Panc1 (cell line): Measurements from ENCODE around the gene NPTX2. TPM values are rescaled to one million over a fixed set of nuclear protein-coding genes. Genes with fewer than 3 reads are reported as not detected.

ENCODE experiments used
- ATAC-seq: fragments of 200-7000 bp; cut with Tn5 transposase; 2 replicates; pipeline ENCODE4 v1.9.1; 2020; ENCODE audit warnings: mild to moderate bottlenecking, moderate library complexity
- BruUV-seq: library from RNA; stranded (reverse); fragments of 400-500 nt; replicated peaks from 2 replicates; lab custom pipeline; 2021; lab: Mats Ljungman, UMichigan
- CTCF ChIA-PET: fragments of 300-600 bp; sonication (Branson Sonifier 250); formaldehyde crosslinking; loops from one replicate; lab custom pipeline; 2022; ENCODE audit warnings: antibody characterized with exemption; lab: Charles Lee
- POLR2A ChIA-PET: fragments of 300-600 bp; sonication (Branson Sonifier 250); formaldehyde crosslinking; loops from one replicate; lab custom pipeline; 2022; ENCODE audit warnings: antibody characterized with exemption; lab: Charles Lee
- DNase-seq: peaks from one replicate; pipeline ENCODE4 v3.0.0-alpha.2; 2010; ENCODE audit warnings: low read depth, low spot score
- H3K27ac ChIP-seq: 2 replicates; pipeline ENCODE4 v1.5.1; 2011; ENCODE audit warnings: mild to moderate bottlenecking, low read length, inconsistent platforms
- H3K27me3 ChIP-seq: fragments of 200-500 bp; sonication (Bioruptor generic); 2 replicates; pipeline ENCODE4 v1.6.0; 2014; ENCODE audit warnings: low read length, inconsistent platforms; ENCODE audit not compliant: control insufficient read depth, insufficient read depth
- H3K36me3 ChIP-seq: fragments of 200-500 bp; sonication (Bioruptor generic); 2 replicates; pipeline ENCODE4 v1.5.1; 2014; ENCODE audit warnings: inconsistent platforms, mild to moderate bottlenecking, low read length, moderate library complexity; ENCODE audit not compliant: control insufficient read depth, insufficient read depth
- H3K4me1 ChIP-seq: 2 replicates; pipeline ENCODE4 v1.5.1; 2011; ENCODE audit warnings: inconsistent platforms, mild to moderate bottlenecking, low read length, moderate library complexity; ENCODE audit not compliant: control insufficient read depth, insufficient read depth
- H3K4me3 ChIP-seq, 2 experiments: 2 replicates each; pipeline ENCODE4 v1.5.1; 2011 to 2012; ENCODE audit warnings: low read depth in 2 of 2, low read length in 2 of 2, mild to moderate bottlenecking in 2 of 2, inconsistent platforms in 1 of 2, moderate library complexity in 1 of 2
- H3K9me3 ChIP-seq: fragments of 200-500 bp; sonication (Bioruptor generic); 2 replicates; pipeline ENCODE4 v1.5.1; 2014; ENCODE audit warnings: low read depth, mild to moderate bottlenecking, inconsistent platforms, low read length, moderate library complexity; ENCODE audit not compliant: control insufficient read depth, insufficient read depth
- POLR2AphosphoS5 ChIP-seq: IDR thresholded peaks from 2 replicates; pipeline ENCODE4 v1.6.1; 2012; ENCODE audit warnings: mild to moderate bottlenecking, low read depth, low read length, moderate library complexity
- SIN3A ChIP-seq: IDR thresholded peaks from 2 replicates; pipeline ENCODE4 v1.6.1; 2012; ENCODE audit warnings: low read depth, mild to moderate bottlenecking, low read length, moderate library complexity, borderline replicate concordance; ENCODE audit not compliant: insufficient read depth
- TCF7L2 ChIP-seq: IDR thresholded peaks from 2 replicates; pipeline ENCODE4 v1.6.1; 2011; ENCODE audit warnings: mild to moderate bottlenecking, low read depth, low read length, inconsistent platforms
- in situ Hi-C: cut with HindIII; loops from 2 replicates; pipeline ENCODE4 v1.10.0; 2016; ENCODE audit warnings: low sequenced_read_pairs, low pct_unique_long_range_greater_than_20kb
- intact Hi-C: fragments of 100-400 bp; cut with micrococcal nuclease; formaldehyde crosslinking; loops from one replicate; pipeline ENCODE4 v1.10.0; 2022; ENCODE audit not compliant: unreplicated experiment
- total RNA-seq: library from RNA; stranded (reverse); gene quantifications from one replicate; pipeline ENCODE4 v1.2.1, GENCODE V29; 2021; ENCODE audit not compliant: unreplicated experiment
- TF ChIP-seq, protein P1 (sequence below): fragments of 450-650 bp; IDR thresholded peaks from 2 replicates; pipeline ENCODE4 v1.5.1; 2017; ENCODE audit warnings: mild to moderate bottlenecking
- TF ChIP-seq, protein P2 (sequence below), 2 experiments: IDR thresholded peaks; 2 replicates each; pipeline ENCODE4 v1.6.1; 2011 to 2012; ENCODE audit warnings: low read depth in 2 of 2, control low read depth in 1 of 2, low read length in 1 of 2, mild to moderate bottlenecking in 1 of 2, moderate library complexity in 1 of 2; ENCODE audit not compliant: insufficient read depth in 1 of 2

The NPTX2 gene
- total RNA-seq, 1 experiment from 2014 or later, result 0.15 TPM

DNA sequence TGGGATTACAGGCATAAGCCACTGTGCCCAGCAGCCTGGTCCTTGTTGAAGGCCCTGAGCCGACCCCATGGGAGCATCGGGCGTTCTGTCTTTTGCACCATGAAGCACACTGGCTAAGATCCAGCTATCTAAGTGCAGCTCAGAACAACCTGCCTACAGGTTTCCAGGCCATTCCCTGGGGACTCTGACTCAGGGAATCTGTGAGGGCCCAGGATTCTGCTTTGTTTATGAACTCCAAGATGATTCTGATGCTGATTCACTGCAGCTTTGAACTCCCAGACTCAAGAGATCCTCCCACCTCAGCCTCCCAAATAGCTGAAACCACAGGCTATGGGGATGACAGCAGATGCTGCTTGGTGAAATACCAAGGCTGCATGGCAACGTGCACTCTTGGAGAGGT is 30.2 kb downstream of the NPTX2 start:
- no peak overlapping the region for H3K27ac ChIP-seq
- H3K4me3 ChIP-seq, result no peak overlapping the region
- H3K9me3 ChIP-seq, result no peaks in the 10 kb centered on the region
- in situ Hi-C loops, result no loop called here
- POLR2A ChIA-PET, result no interaction called here
- intact Hi-C loops, result no loop called here
- peaks cover 6% of the 10 kb centered on the region; the same call in 1 of the 2 replicates for H3K27me3 ChIP-seq
- H3K36me3 ChIP-seq, result no peaks in the 10 kb centered on the region
- BruUV-seq, result no TSS peak
- DNase-seq (no peak), ATAC-seq (no peak)
- TF ChIP-seq SIN3A, result no peak
- TF ChIP-seq, protein P1, sequence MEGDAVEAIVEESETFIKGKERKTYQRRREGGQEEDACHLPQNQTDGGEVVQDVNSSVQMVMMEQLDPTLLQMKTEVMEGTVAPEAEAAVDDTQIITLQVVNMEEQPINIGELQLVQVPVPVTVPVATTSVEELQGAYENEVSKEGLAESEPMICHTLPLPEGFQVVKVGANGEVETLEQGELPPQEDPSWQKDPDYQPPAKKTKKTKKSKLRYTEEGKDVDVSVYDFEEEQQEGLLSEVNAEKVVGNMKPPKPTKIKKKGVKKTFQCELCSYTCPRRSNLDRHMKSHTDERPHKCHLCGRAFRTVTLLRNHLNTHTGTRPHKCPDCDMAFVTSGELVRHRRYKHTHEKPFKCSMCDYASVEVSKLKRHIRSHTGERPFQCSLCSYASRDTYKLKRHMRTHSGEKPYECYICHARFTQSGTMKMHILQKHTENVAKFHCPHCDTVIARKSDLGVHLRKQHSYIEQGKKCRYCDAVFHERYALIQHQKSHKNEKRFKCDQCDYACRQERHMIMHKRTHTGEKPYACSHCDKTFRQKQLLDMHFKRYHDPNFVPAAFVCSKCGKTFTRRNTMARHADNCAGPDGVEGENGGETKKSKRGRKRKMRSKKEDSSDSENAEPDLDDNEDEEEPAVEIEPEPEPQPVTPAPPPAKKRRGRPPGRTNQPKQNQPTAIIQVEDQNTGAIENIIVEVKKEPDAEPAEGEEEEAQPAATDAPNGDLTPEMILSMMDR, result no peak
- TF ChIP-seq, protein P2, sequence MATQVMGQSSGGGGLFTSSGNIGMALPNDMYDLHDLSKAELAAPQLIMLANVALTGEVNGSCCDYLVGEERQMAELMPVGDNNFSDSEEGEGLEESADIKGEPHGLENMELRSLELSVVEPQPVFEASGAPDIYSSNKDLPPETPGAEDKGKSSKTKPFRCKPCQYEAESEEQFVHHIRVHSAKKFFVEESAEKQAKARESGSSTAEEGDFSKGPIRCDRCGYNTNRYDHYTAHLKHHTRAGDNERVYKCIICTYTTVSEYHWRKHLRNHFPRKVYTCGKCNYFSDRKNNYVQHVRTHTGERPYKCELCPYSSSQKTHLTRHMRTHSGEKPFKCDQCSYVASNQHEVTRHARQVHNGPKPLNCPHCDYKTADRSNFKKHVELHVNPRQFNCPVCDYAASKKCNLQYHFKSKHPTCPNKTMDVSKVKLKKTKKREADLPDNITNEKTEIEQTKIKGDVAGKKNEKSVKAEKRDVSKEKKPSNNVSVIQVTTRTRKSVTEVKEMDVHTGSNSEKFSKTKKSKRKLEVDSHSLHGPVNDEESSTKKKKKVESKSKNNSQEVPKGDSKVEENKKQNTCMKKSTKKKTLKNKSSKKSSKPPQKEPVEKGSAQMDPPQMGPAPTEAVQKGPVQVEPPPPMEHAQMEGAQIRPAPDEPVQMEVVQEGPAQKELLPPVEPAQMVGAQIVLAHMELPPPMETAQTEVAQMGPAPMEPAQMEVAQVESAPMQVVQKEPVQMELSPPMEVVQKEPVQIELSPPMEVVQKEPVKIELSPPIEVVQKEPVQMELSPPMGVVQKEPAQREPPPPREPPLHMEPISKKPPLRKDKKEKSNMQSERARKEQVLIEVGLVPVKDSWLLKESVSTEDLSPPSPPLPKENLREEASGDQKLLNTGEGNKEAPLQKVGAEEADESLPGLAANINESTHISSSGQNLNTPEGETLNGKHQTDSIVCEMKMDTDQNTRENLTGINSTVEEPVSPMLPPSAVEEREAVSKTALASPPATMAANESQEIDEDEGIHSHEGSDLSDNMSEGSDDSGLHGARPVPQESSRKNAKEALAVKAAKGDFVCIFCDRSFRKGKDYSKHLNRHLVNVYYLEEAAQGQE (IDR thresholded peaks at IDR 0.05; ENCODE audit: insufficient read depth in 1 of 2, low read depth in 2 of 2, low read length in 1 of 2), result no peak
- TF ChIP-seq TCF7L2, result no peak
- no peak for TF ChIP-seq POLR2AphosphoS5
- CTCF ChIA-PET, result no interaction called here
- H3K4me1 ChIP-seq, result no peaks in the 10 kb centered on the region

DNA sequence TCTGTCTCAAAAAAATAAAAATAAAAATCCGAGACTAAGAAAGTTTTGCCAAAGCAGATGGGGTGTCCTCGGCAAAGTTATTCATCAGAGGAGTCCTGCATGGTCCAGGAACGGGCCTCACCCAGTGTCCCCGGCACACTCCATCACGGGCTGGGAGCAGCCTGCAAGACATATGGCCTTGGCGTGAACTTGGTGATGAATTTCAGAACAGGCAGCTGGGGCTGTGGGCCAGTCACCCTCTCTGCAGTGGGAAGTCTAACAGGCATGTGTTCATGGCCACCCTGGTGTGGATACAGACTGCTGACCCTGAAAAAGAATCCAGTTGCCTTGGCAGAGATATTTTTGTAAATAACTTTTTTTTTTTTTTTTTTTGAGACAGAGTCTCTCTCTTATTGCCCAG is 34.7 kb downstream of the NPTX2 start:
- intact Hi-C loops (no loop called here), in situ Hi-C loops (no loop called here)
- no peak overlapping the region for H3K27ac ChIP-seq
- BruUV-seq, result no TSS peak
- DNase-seq (no peak), ATAC-seq (no peak)
- no peaks in the 10 kb centered on the region for H3K9me3 ChIP-seq
- H3K4me1 ChIP-seq, result no peaks in the 10 kb centered on the region
- ChIA-PET POLR2A (no interaction called here), CTCF (no interaction called here)
- no peaks in the 10 kb centered on the region for H3K36me3 ChIP-seq
- TF ChIP-seq SIN3A, result no peak
- TF ChIP-seq POLR2AphosphoS5, result no peak
- TF ChIP-seq, protein P1, result no peak
- TF ChIP-seq, protein P2 (IDR thresholded peaks at IDR 0.05; ENCODE audit: insufficient read depth in 1 of 2, low read depth in 2 of 2, low read length in 1 of 2), result no peak
- TF ChIP-seq TCF7L2, result no peak
- H3K4me3 ChIP-seq, result no peak overlapping the region
- peaks cover 8% of the 10 kb centered on the region; the same call in 1 of the 2 replicates for H3K27me3 ChIP-seq
